ENCODE results near the gene TRAK2. TPM values are rescaled to one million over a fixed set of nuclear protein-coding genes. Genes with fewer than 3 reads are reported as not detected.
A peak's percentile ranks its signal among the peaks of the same experiment; 100 is the strongest.

The TRAK2 gene
- polyA plus RNA-seq, 1 of the 3 experiments (the other 2 are of a cell fraction): 10.4 TPM

DNA sequence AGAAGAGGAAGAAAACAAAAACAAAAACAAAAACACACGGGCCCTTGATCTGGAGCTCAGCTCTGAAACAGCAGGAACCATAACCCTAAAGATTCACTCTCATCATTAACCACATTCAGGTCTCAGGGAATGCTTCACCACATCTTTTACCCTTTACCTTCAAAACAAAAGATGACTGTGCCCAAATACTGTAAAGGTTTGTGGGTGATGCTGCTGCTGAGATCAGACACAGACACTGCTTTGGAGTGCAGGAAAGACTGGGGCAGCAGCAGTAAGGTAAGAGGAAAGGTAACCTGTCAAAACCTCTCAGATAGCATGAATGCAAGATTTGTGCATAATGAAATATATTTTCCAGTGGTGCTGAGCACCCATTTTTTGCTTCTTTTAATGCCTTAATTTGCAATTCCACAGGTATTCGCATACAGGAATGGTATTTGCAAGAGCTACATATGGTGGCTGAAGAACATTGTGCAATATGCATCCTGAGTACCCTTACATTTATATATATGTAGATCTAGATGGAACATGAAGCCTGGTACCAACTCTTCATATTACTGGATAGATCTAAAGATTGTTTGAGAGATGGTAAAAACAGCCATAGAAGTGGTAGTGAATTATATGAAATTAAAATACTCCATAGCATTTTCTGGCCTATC is 90.1 kb downstream of the TRAK2 start:
- ChIA-PET POLR2A (no interaction called here), CTCF (no interaction called here)
- Histone ChIP-seq H3K9me3 (peaks cover 4% of the 10 kb centered on the region; the same call in 1 of the 2 replicates), H3K27me3 (ENCODE audit: insufficient read depth) (no peaks in the 10 kb centered on the region), H3K4me1 (ENCODE audit: control insufficient read depth in 1 of 2, insufficient read depth in 2 of 2, low read depth in 1 of 2, low read length in 1 of 2) (no peaks in the 10 kb centered on the region), H3K27ac (ENCODE audit: low read depth in 2 of 2, low read length in 1 of 2) (no peak overlapping the region), H3K79me2 (ENCODE audit: insufficient read depth) (no peaks in the 10 kb centered on the region), H2AFZ (ENCODE audit: low read depth) (no peak overlapping the region), H3K9ac (no peak overlapping the region), H3K36me3 (replicated peaks in 1 of 2; ENCODE audit: control insufficient read depth in 1 of 2, insufficient read depth in 2 of 2, low read length in 1 of 2) (peaks cover 16 to 30% of the 10 kb centered on the region in 2 experiments), H3K9me2 (no peaks in the 10 kb centered on the region), H3F3A (replicated peaks; ENCODE audit: insufficient read depth) (no peaks in the 10 kb centered on the region), H3K4me2 (no peak overlapping the region), H4K20me1 (ENCODE audit: insufficient read depth) (no peaks in the 10 kb centered on the region), H3K4me3 (ENCODE audit: low read depth in 2 of 2, low read length in 1 of 2) (no peak overlapping the region)
- 90% methylated on average over 2 of the region's 2 CpGs for whole genome bisulfite sequencing (ENCODE audit: low lambda C conversion rate)
- no peak for DNase-seq
- TF ChIP-seq EZH2phosphoT487 (IDR thresholded peaks at IDR 0.05; ENCODE audit: borderline replicate concordance, low read depth): no peak

DNA sequence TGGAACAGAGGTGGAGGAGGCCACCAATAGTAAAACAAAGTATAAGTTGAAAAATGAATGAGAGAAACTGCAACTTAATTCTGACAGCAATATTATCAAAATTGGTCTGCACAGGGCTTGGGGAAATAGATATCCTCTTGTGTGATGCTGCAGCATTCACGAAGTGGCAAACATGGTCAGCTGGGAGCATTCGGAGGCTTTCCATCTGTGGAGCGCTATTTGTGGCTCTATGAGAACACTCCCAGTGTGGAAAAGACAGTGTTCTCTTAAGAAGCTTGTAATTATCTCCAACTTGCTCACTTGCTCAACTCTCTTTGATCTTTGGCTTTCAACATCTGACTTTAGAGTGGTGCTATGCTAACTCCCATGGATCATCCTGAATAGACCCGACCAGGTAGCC is 91.0 kb downstream of the TRAK2 start:
- CTCF ChIA-PET: interaction anchor here (0.6 kb wide), 1 partner anchor 815 kb away, joined by 3 read pairs; no protein-coding TSS in a partner anchor
- Histone ChIP-seq H3K79me2 (ENCODE audit: insufficient read depth) (no peaks in the 10 kb centered on the region), H3K9me2 (no peaks in the 10 kb centered on the region), H3K27me3 (ENCODE audit: insufficient read depth) (no peaks in the 10 kb centered on the region), H3K36me3 (replicated peaks in 1 of 2; ENCODE audit: control insufficient read depth in 1 of 2, insufficient read depth in 2 of 2, low read length in 1 of 2) (peaks cover 16 to 30% of the 10 kb centered on the region in 2 experiments), H3K4me3 (ENCODE audit: low read depth in 2 of 2, low read length in 1 of 2) (no peak overlapping the region), H2AFZ (ENCODE audit: low read depth) (no peak overlapping the region), H3K9ac (no peak overlapping the region), H3K4me1 (ENCODE audit: control insufficient read depth in 1 of 2, insufficient read depth in 2 of 2, low read depth in 1 of 2, low read length in 1 of 2) (no peaks in the 10 kb centered on the region), H3K27ac (ENCODE audit: low read depth in 2 of 2, low read length in 1 of 2) (no peak overlapping the region), H3F3A (replicated peaks; ENCODE audit: insufficient read depth) (no peaks in the 10 kb centered on the region), H3K9me3 (peaks cover 4% of the 10 kb centered on the region; the same call in 1 of the 2 replicates), H3K4me2 (no peak overlapping the region), H4K20me1 (ENCODE audit: insufficient read depth) (no peaks in the 10 kb centered on the region)
- POLR2A ChIA-PET: no interaction called here
- no peak for DNase-seq
- 97% methylated on average over 4 of the region's 4 CpGs for WGBS (ENCODE audit: low lambda C conversion rate)
- TF ChIP-seq NRF1 (IDR thresholded peaks at IDR 0.05; ENCODE audit: low read depth, low read length) (no peak), FOSL2 (IDR thresholded peaks at IDR 0.05; ENCODE audit: borderline replicate concordance, low read depth) (no peak), MXI1 (IDR thresholded peaks at IDR 0.05; ENCODE audit: low read depth, low read length) (no peak)

DNA sequence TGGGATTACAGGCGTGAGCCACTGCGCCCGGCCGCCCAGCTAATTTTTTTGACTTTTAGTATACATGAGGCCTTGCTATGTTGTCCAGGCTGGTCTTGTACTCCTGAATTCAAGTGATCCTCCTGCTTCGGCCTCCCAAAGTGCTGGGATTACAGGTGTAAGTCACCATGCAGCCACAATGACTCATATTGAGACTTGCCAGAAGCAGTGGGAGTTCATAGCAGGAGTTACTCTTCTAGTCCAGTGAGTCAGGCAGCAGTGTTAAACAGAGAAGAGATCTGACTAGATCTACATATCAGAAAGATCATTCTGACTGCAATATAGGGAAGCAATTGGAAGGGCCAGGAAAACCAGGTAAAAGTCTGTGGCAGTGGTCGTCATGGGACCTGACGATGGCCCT is 92.6 kb downstream of the TRAK2 start:
- H3K27ac ChIP-seq (ENCODE audit: low read depth in 2 of 2, low read length in 1 of 2): 0 out of 4 replicates have a peak overlapping the region, but pooled peaks of 1 of the 2 experiments have one; percentile 4
- H3K9me3 ChIP-seq: no peaks in the 10 kb centered on the region
- no peaks in the 10 kb centered on the region for H3F3A ChIP-seq (replicated peaks; ENCODE audit: insufficient read depth)
- H4K20me1 ChIP-seq (ENCODE audit: insufficient read depth): no peaks in the 10 kb centered on the region
- H3K4me2 ChIP-seq: no peak overlapping the region
- ChIA-PET CTCF (no interaction called here), POLR2A (no interaction called here)
- H3K4me3 ChIP-seq (ENCODE audit: low read depth in 2 of 2, low read length in 1 of 2): no peak overlapping the region
- DNase-seq: no peak
- H3K9ac ChIP-seq: no peak overlapping the region
- H3K79me2 ChIP-seq (ENCODE audit: insufficient read depth): no peaks in the 10 kb centered on the region
- 87% methylated on average over 7 of the region's 7 CpGs for WGBS (ENCODE audit: low lambda C conversion rate)
- peak; percentile 58 for TF ChIP-seq JUND (IDR thresholded peaks at IDR 0.05)
- no peak for TF ChIP-seq MEF2A (IDR thresholded peaks at IDR 0.05; ENCODE audit: borderline replicate concordance, low read depth)
- no peak for TF ChIP-seq MXI1 (IDR thresholded peaks at IDR 0.05; ENCODE audit: low read depth, low read length)
- TF ChIP-seq TCF12 (IDR thresholded peaks at IDR 0.05): 0 out of 2 replicates have a peak, but pooled peaks have one; percentile 31
- TF ChIP-seq CHD2 (IDR thresholded peaks at IDR 0.05; ENCODE audit: low read length, partially characterized antibody): no peak
- TF ChIP-seq, protein P1, sequence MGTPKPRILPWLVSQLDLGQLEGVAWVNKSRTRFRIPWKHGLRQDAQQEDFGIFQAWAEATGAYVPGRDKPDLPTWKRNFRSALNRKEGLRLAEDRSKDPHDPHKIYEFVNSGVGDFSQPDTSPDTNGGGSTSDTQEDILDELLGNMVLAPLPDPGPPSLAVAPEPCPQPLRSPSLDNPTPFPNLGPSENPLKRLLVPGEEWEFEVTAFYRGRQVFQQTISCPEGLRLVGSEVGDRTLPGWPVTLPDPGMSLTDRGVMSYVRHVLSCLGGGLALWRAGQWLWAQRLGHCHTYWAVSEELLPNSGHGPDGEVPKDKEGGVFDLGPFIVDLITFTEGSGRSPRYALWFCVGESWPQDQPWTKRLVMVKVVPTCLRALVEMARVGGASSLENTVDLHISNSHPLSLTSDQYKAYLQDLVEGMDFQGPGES (IDR thresholded peaks at IDR 0.05; ENCODE audit: low read depth, low read length): no peak
- no peak for TF ChIP-seq ELF1 (IDR thresholded peaks at IDR 0.05)
- TF ChIP-seq FOSL2 (IDR thresholded peaks at IDR 0.05; ENCODE audit: borderline replicate concordance, low read depth): peak; percentile 87
- H3K36me3 ChIP-seq (replicated peaks in 1 of 2; ENCODE audit: control insufficient read depth in 1 of 2, insufficient read depth in 2 of 2, low read length in 1 of 2): peaks cover 16 to 22% of the 10 kb centered on the region in 2 experiments
- H3K27me3 ChIP-seq (ENCODE audit: insufficient read depth): no peaks in the 10 kb centered on the region
- H3K4me1 ChIP-seq (ENCODE audit: control insufficient read depth in 1 of 2, insufficient read depth in 2 of 2, low read depth in 1 of 2, low read length in 1 of 2): no peaks in the 10 kb centered on the region
- H3K9me2 ChIP-seq: no peaks in the 10 kb centered on the region
- no peak overlapping the region for H2AFZ ChIP-seq (ENCODE audit: low read depth)
